Stimulated activated CD8-positive, alpha-beta memory T cell treated with anti-CD3 and anti-CD28 coated beads, Interleukin-7, amount 100 ng/mL, for 48 hours (primary cell): ENCODE results near the gene B3GALT4.
"Not testable (repeated sequence)": the region's sequence is repeated elsewhere in the genome, so short reads cannot be mapped to it uniquely, and the experiment has no call there.

ENCODE experiments used
- DNase-seq, 2 donors: peaks; one replicate each; pipeline ENCODE4 v3.0.0-alpha.2; 2020; ENCODE audit warnings: low read depth in 1 of 2; ENCODE audit errors: extremely low read depth in 1 of 2

Gene B3GALT4, protein sequence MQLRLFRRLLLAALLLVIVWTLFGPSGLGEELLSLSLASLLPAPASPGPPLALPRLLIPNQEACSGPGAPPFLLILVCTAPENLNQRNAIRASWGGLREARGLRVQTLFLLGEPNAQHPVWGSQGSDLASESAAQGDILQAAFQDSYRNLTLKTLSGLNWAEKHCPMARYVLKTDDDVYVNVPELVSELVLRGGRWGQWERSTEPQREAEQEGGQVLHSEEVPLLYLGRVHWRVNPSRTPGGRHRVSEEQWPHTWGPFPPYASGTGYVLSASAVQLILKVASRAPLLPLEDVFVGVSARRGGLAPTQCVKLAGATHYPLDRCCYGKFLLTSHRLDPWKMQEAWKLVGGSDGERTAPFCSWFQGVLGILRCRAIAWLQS

DNA sequence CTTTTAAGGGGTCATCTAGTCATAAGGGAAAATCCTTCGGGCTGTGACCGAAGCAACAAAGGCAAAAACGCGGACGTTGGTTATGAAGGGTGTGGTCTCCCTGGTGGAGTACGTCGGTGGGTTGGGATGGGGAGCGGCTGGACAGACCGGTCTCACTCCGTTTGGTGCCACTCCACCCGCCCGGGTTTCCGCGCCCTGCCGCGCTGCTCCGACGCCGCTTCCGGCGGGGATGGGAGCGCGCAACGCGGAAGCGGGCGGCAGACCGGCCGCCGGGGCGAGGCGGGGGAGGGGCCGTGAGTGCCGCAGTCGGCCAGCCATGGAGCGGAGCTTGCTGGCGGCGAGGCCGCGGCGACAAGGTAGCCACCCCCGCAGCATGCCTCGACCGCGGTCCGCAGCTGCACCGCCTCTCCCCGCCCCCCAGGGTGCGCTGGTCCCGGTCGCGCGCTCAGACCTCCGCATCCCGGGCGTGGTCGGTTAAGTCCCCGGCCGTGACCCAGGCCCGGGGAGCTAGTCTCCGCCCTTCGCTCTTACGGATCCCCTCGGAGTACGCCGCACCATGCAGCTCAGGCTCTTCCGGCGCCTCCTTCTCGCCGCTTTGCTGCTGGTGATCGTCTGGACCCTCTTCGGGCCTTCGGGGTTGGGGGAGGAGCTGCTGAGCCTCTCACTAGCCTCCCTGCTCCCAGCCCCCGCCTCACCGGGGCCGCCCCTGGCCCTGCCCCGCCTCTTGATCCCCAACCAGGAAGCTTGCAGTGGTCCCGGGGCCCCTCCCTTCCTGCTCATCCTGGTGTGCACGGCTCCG, at the start of gene B3GALT4:
TSS of gene B3GALT4 (plus strand) at position 260 of the 799 bp plus-strand sequence. CDS start at position 557, 297 bp downstream.
- peak; percentile 77 to 82 for DNase-seq

DNA sequence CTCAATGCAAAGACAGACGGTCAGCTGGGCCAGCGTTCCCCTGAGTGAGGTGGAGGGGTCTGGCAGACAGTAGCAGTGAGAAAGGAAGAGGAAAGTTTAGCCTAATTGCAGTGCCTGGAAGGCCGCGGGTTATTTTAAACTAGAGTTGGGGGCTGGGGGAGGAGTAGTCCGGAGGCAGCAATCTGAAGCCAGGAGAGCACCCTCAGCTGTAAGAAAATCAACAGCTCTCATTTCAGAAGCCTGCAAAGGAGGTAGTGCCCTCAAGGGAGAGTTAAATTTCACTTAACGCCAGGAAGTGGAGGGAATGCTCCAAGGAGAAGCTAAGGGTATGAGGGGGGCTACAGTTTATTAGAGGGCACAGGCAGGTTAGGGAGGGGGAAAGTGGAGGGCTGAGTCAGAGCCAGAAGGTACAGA, 41.7 kb upstream of the B3GALT4 start:
- DNase-seq, result no peak

DNA sequence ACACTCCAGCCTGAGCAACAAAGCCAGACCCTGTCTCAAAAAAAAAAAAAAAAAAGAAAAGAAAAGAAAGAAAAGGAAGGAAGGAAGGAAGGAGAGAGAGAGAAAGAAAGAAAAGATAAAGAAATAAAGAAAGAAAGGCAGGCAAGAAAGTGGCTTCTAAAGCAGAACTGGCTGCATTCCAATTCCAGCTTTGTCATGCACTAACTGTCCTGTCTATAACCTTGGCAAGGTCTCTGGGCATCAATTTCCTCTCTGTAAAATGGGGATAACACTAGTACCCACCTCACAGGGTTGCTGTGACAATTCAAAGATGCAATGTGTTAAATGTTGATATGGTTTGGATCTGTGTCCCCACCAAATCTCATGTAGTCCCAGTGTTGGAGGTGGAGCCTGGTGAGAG, 40.6 kb upstream of the B3GALT4 start:
- no peak for DNase-seq

DNA sequence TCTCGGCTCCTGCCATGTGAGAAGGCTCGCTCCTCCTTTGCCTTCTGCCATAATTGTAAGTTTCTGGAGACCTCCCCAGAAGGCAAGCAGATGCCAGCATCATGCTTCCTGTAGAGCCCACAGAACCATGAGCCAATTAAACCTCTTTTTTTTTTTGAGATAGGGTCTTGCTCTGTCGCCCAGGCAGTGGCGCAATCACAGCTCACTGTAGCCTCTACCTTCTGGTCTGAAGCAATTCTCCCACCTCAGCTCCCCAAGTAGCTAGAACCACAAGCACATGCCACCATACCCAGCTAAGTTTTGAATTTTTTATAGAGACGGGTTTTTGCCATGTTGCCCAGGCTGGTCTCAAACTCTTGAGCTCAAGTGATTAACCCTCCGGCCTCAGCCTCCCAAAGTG, 40.1 kb upstream of the B3GALT4 start:
- DNase-seq, result no peak

DNA sequence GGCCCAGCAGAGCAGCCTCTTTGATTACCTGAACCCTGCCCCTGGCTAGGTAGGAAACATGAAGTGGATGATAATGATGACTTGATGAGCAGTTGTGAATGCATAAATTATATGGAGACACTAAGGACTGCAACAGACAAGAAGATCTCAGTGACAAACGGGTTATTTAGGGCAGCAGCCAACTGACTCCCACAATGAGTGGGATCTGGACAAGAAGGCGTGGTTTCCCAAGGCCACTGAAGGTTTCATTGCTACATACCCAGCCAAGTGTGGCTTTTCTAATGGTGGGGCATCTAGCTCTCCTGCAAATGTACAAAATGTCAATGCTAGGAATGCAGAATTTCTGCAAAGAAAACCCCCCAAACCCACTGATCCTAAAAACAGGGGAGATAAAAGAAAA, 39.2 kb upstream of the B3GALT4 start:
- no peak for DNase-seq

DNA sequence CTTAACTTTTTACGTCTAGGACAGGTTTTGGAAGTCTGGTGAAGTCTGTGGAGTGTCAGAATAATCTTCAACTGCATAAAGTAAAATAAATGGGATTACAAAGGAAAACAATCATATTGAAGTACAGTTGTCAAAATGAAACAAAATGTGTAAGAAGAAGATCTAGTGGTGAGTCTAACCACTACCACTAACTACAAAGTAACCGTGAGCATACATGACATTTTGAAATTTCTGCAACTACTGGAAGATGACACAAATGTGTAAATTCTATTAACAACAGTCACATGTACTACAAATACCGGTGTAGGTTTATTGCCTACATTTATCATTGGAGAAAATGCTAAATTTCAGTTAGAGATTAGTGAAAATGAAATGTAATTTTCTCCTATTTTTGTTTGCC, 35.0 kb upstream of the B3GALT4 start:
- no peak for DNase-seq

DNA sequence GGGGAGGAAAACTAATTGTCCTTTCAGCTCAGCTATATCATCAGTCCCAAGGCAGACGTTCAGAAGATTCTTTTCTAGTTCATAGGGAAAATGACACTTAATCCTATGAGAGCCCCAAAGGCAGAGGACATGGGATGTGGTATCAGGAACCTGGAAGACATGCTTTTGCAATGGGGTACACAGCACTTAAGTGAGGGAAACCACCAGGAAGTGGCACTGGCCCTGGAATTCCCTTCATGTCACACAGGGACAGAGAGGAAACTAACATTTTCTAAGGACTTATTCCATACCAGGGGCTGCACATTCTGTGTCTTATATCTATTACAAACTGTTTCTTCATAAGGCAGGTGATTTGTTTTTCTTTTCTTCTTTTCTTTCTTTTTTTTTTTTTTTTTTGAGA, 33.4 kb upstream of the B3GALT4 start:
- DNase-seq, result no peak

DNA sequence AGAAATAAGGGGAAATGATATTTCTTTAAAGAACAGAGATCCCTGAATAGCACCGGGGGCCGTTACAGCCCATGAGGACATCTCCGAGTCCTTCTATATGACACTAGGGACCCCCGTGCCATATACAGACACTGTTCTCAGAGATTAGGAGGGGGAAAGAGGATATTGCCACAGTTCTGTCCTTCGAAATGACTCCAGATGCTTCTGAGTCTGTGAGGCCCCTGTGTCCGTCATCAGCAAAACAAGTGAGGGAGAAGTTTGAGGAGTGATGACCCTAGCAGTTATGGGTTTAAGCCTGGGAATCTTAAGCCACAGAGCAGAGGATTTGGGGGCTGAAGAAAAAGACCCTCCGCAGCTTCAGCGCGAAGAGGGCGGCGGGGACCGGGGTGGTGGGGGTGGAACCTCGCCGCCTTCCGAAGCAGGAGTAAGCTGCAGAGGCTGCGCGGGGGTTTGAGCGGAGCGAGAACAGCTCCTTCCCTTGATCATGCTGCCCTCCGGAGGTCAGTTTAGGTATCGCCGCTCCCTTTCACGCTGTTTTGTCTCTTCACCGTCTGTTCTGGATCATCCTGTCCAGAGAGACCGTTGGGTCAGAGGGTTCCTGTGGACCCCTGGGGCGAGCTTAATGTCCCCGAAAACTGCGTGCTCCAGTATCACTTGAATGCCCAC, 28.8 kb upstream of the B3GALT4 start:
- peak; percentile 75 to 88 for DNase-seq

DNA sequence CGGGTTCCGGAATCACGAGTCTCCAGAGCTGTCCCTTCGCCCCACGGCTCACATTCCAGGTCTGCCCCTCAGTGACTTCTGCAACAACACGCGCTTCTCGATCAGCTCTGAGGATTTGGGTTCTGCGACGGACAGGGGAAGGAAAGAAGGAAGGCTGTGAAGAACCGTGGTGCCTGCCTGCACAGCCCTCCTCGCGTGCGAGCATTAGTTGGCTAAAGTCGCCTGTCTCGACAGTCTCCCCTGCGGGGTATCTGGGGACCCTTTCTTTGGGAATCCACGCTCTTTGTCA, 28.3 kb upstream of the B3GALT4 start:
- DNase-seq, result no peak

DNA sequence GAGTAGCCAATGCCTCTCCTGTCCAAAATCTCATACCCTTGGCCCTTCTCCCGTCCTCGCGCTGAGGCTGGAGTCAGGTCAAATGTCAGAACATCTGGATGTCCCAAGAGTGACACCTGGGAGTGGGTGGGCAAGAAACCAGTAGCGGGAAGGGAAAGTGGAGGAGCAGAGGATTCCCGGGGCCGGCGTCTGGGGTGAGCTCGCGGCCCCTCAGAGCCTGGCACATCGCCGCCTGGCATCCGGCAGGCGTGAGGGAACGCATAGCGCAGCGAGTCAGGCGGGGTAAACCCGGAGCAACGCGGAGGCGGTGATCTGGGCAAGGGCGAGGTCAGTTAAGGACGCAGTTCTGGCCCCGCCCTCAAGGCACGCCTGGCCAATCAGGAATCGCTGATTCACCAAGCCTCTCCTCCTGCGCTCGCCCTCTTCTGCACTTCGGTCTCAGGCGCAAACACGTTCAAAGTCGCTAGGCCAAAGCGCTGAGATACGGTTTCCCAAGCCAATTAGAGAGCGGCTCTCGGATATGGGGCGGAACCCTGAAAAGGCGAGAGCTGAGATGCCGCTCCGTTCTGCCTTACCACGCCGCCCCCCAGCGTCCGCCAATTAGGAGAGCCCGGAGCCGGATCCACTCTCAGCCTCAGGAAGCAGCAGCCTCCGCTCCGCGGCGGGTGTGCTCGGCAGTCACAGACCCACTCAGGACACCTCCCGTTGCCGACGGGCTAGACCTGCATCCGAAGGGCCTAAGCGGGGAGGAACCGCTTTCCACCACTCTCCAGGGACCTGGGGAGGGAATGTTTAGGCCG, 27.8 kb upstream of the B3GALT4 start:
- peak; percentile 89 to 98 for DNase-seq

DNA sequence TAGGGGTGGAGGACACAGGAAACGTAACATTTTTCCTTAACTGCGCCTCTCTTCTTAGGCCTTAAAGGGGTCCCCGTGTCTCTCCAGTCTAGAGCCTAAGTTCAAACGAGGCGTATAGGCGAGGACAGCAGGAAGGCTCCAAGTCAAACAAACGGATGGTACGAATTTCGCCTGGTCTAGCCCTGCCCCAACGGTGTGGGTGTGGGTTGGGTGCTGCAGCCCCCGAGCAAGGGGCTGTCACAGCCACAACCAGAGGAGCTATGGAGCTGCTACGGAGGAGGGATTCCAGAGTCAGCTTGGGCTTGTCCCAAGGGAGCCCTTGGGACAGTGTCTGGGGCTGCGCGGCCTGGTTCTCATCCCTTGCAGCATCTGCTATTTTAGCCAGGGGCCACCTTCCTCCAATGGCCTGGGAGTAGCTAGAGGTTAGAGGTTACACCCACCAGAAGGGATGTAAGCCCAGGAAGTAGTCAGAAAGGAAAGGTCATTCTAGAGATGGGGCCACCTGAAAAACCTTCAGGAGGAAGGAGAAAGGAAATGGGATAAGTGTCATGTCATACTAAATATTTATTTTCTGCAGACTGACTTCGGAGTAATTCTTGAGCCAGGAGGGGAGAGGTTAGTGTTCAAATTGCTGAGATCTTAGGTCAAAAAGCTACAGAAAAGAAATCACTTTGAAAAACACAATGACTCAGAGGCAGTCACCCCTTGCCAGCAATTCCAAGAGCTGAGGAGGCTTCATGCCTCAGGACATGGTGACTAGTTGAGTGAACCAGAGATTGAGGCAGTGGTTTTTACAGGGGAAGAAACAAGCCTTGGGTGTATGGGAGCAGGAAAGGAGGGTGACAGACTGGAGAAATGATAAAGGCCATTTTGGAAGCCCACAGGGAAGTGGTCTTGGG, 26.9 kb upstream of the B3GALT4 start:
- DNase-seq, result no peak

DNA sequence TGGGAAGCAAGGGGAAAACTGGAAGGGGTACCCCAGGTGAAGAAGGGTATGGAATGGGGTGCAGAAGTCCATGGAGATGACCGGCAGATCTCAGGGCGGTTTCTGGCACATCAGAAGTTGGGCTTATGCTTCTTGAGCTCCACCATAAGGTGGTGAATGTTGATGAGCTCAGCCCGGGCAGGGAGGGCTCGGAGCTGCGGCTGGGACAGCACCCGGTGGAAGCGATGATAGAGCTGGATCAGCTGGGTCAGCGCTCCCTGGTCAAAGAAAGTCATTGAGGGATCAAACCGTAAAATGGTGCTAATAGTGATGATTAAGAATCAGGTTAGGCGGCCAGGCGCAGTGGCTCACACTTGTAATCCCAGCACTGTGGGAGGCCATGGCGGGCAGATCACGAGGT, 26.2 kb upstream of the B3GALT4 start:
- DNase-seq, result no peak

DNA sequence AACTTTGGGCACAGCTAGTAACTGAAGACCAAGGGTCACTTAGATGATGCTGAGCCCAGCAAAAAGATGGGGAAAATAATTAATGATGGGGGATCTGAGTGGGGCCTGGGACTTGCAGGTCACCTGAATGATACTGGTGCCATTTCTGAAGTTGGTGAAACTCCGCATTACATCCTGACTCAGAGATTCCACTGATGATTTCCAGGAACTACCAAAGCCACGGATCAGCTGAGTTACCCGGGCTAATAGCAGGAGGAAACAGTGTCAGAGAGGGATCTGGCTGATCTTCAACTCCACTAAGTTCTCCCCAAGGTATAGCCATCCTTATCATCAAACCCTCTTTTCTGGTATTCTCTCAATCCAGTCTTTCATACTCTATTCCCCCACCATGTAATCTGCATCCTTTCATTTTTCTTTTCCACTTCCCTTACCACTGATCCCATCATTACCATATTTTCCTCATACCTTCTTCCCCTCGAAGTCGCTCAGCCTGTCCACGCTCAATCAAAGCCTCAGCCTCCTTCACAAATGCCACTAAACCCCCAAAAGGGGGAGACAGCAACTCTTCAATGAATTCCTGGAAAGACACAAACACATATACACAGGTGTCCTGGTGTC, 25.4 kb upstream of the B3GALT4 start:
- DNase-seq, result no peak

DNA sequence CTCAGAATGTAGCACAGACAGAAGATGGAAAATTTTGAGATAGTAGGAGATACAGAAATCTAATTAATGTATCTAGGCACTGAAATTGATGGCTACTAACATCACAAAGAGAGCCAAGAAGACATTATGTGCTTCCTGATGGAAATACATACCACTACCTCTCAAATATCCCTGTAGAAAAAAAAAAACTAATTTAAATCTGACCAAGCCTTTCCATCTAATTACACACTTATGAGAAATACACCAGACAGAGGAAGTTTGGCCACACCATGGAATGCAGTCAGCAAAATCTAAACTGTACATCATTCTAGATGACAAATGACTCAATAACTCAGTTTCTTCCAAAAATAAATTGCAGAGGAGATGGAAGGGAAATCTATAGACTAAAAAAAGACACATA, 24.2 kb upstream of the B3GALT4 start:
- no peak for DNase-seq

DNA sequence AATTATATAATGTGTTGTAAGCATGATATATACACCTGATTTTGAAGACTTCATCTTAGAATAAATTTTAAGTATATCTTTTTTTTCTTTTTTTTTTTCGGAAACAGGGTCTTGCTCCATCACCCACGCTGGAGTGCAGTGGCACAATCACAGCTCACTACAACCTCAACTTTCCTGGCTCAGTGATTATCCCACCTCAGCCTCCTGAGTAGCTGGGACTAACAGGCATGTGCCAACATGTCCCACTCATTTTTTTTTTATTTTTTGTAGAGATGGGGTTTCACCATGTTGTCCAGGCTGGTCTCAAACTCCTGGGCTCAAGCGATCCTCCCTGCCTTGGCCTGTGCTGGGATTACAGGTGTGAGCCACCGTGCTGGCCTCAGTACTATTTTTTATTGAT, 22.3 kb upstream of the B3GALT4 start:
- DNase-seq, result no peak

DNA sequence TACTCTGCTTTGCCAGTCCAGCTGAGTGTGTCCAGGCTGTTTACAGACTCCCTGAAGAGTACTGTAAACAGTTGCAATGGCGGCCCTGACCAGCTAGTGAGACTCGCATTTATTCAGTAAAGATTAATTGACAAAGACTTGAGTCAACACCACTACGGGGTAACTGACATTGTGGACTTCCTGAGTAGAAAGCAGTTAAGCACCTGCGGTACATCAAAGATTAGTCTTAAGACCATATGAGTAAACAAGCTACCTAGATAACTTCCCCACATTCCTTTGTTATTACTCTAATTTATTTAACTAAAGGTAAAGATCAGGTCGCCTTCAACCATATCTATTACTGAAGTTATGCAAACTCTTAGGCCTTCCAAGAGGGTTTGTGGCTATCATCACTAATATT, 17.9 kb upstream of the B3GALT4 start:
- DNase-seq, result no peak

DNA sequence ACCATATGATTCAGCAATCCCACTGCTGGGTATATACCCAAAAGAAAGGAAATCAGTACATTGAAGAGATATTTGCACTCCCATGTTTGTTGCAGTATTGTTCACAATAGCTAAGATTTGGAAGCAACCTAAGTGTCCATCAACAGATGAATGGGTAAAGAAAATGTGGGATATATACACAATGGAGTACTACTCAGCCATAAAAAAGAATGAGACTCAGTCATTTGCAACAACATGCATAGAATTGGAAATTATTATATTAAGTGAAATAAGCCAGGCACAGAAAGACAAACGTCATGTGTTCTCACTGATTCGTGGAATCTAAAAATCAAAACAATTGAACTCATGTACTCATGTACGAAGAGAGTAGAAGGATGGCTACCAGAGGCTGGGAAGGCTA, 14.4 kb upstream of the B3GALT4 start:
- DNase-seq, result not testable (repeated sequence)

DNA sequence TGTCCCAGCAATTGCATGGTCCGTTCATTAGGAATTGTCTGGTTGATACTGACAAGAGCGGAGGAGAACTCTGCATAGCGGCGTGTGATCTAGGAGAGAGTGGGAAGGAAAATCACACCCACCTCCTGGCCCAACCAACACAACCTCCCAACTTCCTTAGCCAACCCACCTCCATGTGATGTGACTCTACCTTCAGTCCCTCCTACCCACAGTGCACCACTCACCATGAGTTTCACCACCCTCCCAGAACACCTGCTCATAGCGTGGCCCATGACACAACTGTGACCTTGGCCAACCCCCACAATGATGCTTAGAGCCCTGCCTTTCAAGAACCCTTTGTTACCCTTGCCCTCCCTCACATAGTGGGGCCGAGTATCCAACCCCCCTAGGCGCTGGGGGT, 12.9 kb upstream of the B3GALT4 start:
- no peak for DNase-seq

DNA sequence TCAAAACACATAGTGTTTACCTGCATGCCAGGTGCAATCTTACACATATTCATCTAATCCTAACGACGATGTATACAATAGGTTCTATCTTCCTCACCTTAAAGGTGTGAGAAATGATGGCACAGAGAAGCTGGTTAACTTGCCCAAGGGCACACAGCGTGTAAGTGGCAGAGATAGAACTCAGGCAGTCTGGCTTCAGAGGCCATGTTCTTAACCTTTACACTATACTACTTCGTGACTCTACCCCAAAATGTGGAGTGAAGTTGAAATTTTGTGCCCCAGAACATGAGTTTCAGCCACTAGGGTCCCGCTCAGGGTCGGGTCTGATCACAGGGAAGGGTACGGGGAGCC, 5.8 kb upstream of the B3GALT4 start:
- no peak for DNase-seq
